HepG2 (cell line): ENCODE results near the gene PARVB. TPM values are rescaled to one million over a fixed set of nuclear protein-coding genes. Genes with fewer than 3 reads are reported as not detected.

Experiments used
- ATAC-seq: fragments of 200-7000 bp; cut with Tn5 transposase; 3 replicates; pipeline ENCODE4 v1.9.1; 2020; ENCODE audit warnings: mild to moderate bottlenecking, moderate library complexity
- BruUV-seq: library from RNA; stranded (reverse); fragments of 400-500 nt; replicated peaks from 2 replicates; lab custom pipeline; 2021; lab: Mats Ljungman, UMichigan
- CTCF ChIA-PET: fragments of 300-600 bp; formaldehyde crosslinking; extraction: SDS; loops from one replicate; lab custom pipeline; 2021; ENCODE audit warnings: low total read pairs, inconsistent platforms, low intra/inter-chr PET ratio; lab: Yijun Ruan, JAX
- POLR2A ChIA-PET: fragments of 350-600 bp; sonication (Branson Sonifier 250); formaldehyde crosslinking; loops from one replicate; lab custom pipeline; 2020; ENCODE audit warnings: antibody characterized with exemption, inconsistent platforms; lab: Yijun Ruan, JAX
- DNase-seq: peaks from one replicate; pipeline ENCODE4 v3.0.0-alpha.2; 2015; ENCODE audit warnings: low spot score
- FAIRE-seq: peaks from 3 replicates; lab custom pipeline; 2011; peaks lifted over from hg19 to GRCh38; lab: Jason Lieb, UNC
- H2AFZ ChIP-seq: one replicate; pipeline ENCODE4 v1.6.1; 2011; ENCODE audit warnings: low read length, inconsistent platforms
- H3K27ac ChIP-seq: fragments of 300-600 bp; 3 replicates; pipeline ENCODE4 v1.8.0; 2011; ENCODE audit warnings: mixed run types, mild to moderate bottlenecking, mixed read lengths, low read length, inconsistent platforms; ENCODE audit not compliant: insufficient read depth; ENCODE audit errors: extremely low read length
- H3K27me3 ChIP-seq, 2 experiments: fragments of 200-600 bp in 1 of 2; 2 replicates in 1 of 2; 3 replicates in 1 of 2; pipeline versions ENCODE4 v1.6.0 to v1.8.0; 2011; ENCODE audit warnings: low read length in 2 of 2, mild to moderate bottlenecking in 2 of 2, moderate library complexity in 2 of 2, inconsistent platforms in 1 of 2; ENCODE audit not compliant: insufficient read depth in 2 of 2, control insufficient read depth in 1 of 2
- H3K36me3 ChIP-seq, 2 experiments: fragments of 200-600 bp in 1 of 2; replicated peaks in 1 of 2; 2 replicates in 1 of 2; 3 replicates in 1 of 2; pipeline versions ENCODE4 v1.5.1 to v1.8.0; 2011; ENCODE audit warnings: low read length in 2 of 2, inconsistent platforms in 1 of 2; ENCODE audit not compliant: insufficient read depth in 2 of 2, control insufficient read depth in 1 of 2
- H3K4me1 ChIP-seq: 2 replicates; pipeline ENCODE4 v1.5.1; 2012; ENCODE audit warnings: low read length, inconsistent platforms; ENCODE audit not compliant: insufficient read depth
- H3K4me2 ChIP-seq: 2 replicates; pipeline ENCODE4 v1.6.0; 2011; ENCODE audit warnings: low read depth, low read length, inconsistent platforms
- H3K4me3 ChIP-seq, 3 experiments: fragments of 200-600 bp in 1 of 3; sonication (generic), shearing (Covaris generic) in 1 of 3; replicated peaks in 1 of 3; 2 replicates each; pipeline ENCODE4 v1.5.1; 2011 to 2016; ENCODE audit warnings: low read length in 3 of 3, inconsistent platforms in 2 of 3, low read depth in 2 of 3, mild to moderate bottlenecking in 2 of 3, control low read depth in 1 of 3, mixed read lengths in 1 of 3; ENCODE audit not compliant: insufficient read depth in 1 of 3
- H3K79me2 ChIP-seq: one replicate; pipeline ENCODE4 v1.6.1; 2011; ENCODE audit warnings: low read length, inconsistent platforms; ENCODE audit not compliant: insufficient read depth
- H3K9ac ChIP-seq: 2 replicates; pipeline ENCODE4 v1.6.0; 2011; ENCODE audit warnings: mild to moderate bottlenecking, low read depth, low read length, inconsistent platforms; ENCODE audit not compliant: insufficient read depth
- H3K9me3 ChIP-seq: 2 replicates; pipeline ENCODE4 v1.5.1; 2012; ENCODE audit warnings: mild to moderate bottlenecking, low read length
- H4K20me1 ChIP-seq: 2 replicates; pipeline ENCODE4 v1.6.0; 2011; ENCODE audit warnings: inconsistent platforms, mild to moderate bottlenecking, low read length, moderate library complexity; ENCODE audit not compliant: insufficient read depth
- MED1 ChIP-seq: sonication (generic); formaldehyde crosslinking; IDR thresholded peaks from 2 replicates; pipeline ENCODE4 v1.4.0; 2020; ENCODE audit warnings: missing genetic modification reagents
- SNAPC2 ChIP-seq: sonication (generic); formaldehyde crosslinking; IDR thresholded peaks from 2 replicates; pipeline ENCODE4 v1.8.1; 2022; ENCODE audit warnings: mild to moderate bottlenecking, missing genetic modification reagents
- TBL1XR1 ChIP-seq: fragments of 150-350 bp; IDR thresholded peaks from 2 replicates; pipeline ENCODE4 v1.6.1; 2014; ENCODE audit warnings: borderline replicate concordance, low read length; ENCODE audit not compliant: partially characterized antibody
- TMF1 ChIP-seq: sonication (generic); formaldehyde crosslinking; IDR thresholded peaks from 2 replicates; pipeline ENCODE4 v1.8.1; 2022; ENCODE audit warnings: low read depth, missing genetic modification reagents
- WIZ ChIP-seq: sonication (generic); formaldehyde crosslinking; IDR thresholded peaks from 2 replicates; pipeline ENCODE4 v1.5.1; 2020; ENCODE audit warnings: mild to moderate bottlenecking, missing genetic modification reagents
- ZBED4 ChIP-seq: sonication (generic); formaldehyde crosslinking; IDR thresholded peaks from 2 replicates; pipeline ENCODE4 v1.4.0; 2020; ENCODE audit warnings: missing genetic modification reagents, borderline replicate concordance
- ZBTB38 ChIP-seq: sonication (generic); formaldehyde crosslinking; IDR thresholded peaks from 2 replicates; pipeline ENCODE4 v1.5.1; 2020; ENCODE audit warnings: mild to moderate bottlenecking, missing genetic modification reagents
- WGBS: methylation state at CpG from one replicate; pipeline ENCODE4 v1.1.6; 2017; ENCODE audit warnings: low lambda C conversion rate; 5-methylcytosine and 5-hydroxymethylcytosine counted together
- in situ Hi-C: cut with HindIII; loops from 2 replicates; pipeline ENCODE4 v1.10.0; 2017; ENCODE audit warnings: low pct_unique_long_range_greater_than_20kb; ENCODE audit not compliant: extremely low pct_ligation_motif_present
- intact Hi-C: fragments of 100-400 bp; cut with micrococcal nuclease; formaldehyde crosslinking; loops from one replicate; pipeline ENCODE4 v1.10.0; 2022; ENCODE audit not compliant: unreplicated experiment
- polyA plus RNA-seq, 8 experiments: library from polyadenylated mRNA; depleted of rRNA in 3 of 8; stranded (reverse) in 7 of 8; unstranded in 1 of 8; fragments of >200 nt; fragmentation: Illumina TruSeq in 4 of 8; extraction: Trizol in 4 of 8; gene quantifications; 2 replicates each; pipeline versions ENCODE4 v1.2.1 to v1.2.3, GENCODE V29; 2011 to 2016; ENCODE audit warnings: low read depth in 4 of 8, missing spikeins in 1 of 8, mixed read lengths in 1 of 8; ENCODE audit not compliant: insufficient read depth in 1 of 8
- total RNA-seq, 5 experiments: library from RNA; depleted of rRNA; stranded (reverse); fragments of >200 nt; fragmentation: Illumina TruSeq; extraction: Trizol; gene quantifications; 2 replicates each; pipeline ENCODE4 v1.2.3, GENCODE V29; 2016; ENCODE audit warnings: low read depth in 1 of 5

The PARVB gene
- total and polyA plus RNA-seq, 2 of the 13 experiments (the other 11 are each of a cell fraction or from before 2014, with no cell fraction given), result 0.11 to 0.15 TPM

GRCh38 chr22:44214187-44214586 is 190.1 kb downstream of the PARVB start:
- H3K9me3 ChIP-seq, result no peaks in the 10 kb centered on the region
- TF ChIP-seq MED1 (CRISPR knock-in tag), result no peak
- no peak for TF ChIP-seq TMF1 (CRISPR knock-in tag)
- TF ChIP-seq TBL1XR1, result no peak
- TF ChIP-seq WIZ (CRISPR knock-in tag), result no peak
- TF ChIP-seq ZBTB38 (CRISPR knock-in tag), result no peak
- no peak for TF ChIP-seq SNAPC2 (CRISPR knock-in tag)
- TF ChIP-seq ZBED4 (CRISPR knock-in tag), result no peak
- in situ Hi-C loops (no loop called here), intact Hi-C loops (no loop called here)
- peaks cover 0 to 3% of the 10 kb centered on the region in 2 experiments; a peak in 2 of 5 replicates for H3K27me3 ChIP-seq
- 0% methylated on average over 1 of the region's 3 CpGs for WGBS
- ChIA-PET POLR2A (no interaction called here), CTCF (no interaction called here)
- no peak overlapping the region for H2AFZ ChIP-seq
- H4K20me1 ChIP-seq, result no peaks in the 10 kb centered on the region
- H3K9ac ChIP-seq, result no peak overlapping the region
- no peaks in the 10 kb centered on the region for H3K36me3 ChIP-seq
- no peaks in the 10 kb centered on the region for H3K4me1 ChIP-seq
- ATAC-seq (no peak), FAIRE-seq (no peak), DNase-seq (no peak)
- H3K79me2 ChIP-seq, result no peaks in the 10 kb centered on the region
- H3K4me3 ChIP-seq, result no peak overlapping the region
- no TSS peak for BruUV-seq
- no peak overlapping the region for H3K4me2 ChIP-seq
- H3K27ac ChIP-seq, result no peak overlapping the region
